GM10847 (cell line): Measurements from ENCODE around the gene POFUT2.

Experiments
- POLR2A ChIP-seq: IDR thresholded peaks from 2 replicates; pipeline ENCODE4 v1.6.1; 2011; ENCODE audit not compliant: insufficient read length; ENCODE audit errors: extremely low read depth

Gene POFUT2

GRCh38 chr21:45225041-45225740, 62.5 kb downstream of the POFUT2 start:
- no peak for TF ChIP-seq POLR2A

GRCh38 chr21:45224189-45224938, 63.3 kb downstream of the POFUT2 start:
- TF ChIP-seq POLR2A, result no peak

- TF ChIP-seq POLR2A, result no peak
These were observed 64.2 kb downstream of the POFUT2 start for GRCh38 chr21:45223236-45224185.

GRCh38 chr21:45222001-45222400, 65.7 kb downstream of the POFUT2 start:
- no peak for TF ChIP-seq POLR2A

GRCh38 chr21:45220714-45221490, 66.8 kb downstream of the POFUT2 start:
- no peak for TF ChIP-seq POLR2A

GRCh38 chr21:45220071-45220481, 67.6 kb downstream of the POFUT2 start:
- TF ChIP-seq POLR2A, result no peak

- TF ChIP-seq POLR2A, result no peak
These were observed 68.2 kb downstream of the POFUT2 start for GRCh38 chr21:45219517-45219916.

GRCh38 chr21:45217010-45217409, 70.7 kb downstream of the POFUT2 start:
- no peak for TF ChIP-seq POLR2A

GRCh38 chr21:45215213-45215612, 72.5 kb downstream of the POFUT2 start:
- no peak for TF ChIP-seq POLR2A
